Left renal pelvis (tissue), 4 donors: Measurements from ENCODE around the gene COG3. TPM values are rescaled to one million over a fixed set of nuclear protein-coding genes. Genes with fewer than 3 reads are reported as not detected.

Source experiments
- DNase-seq, 4 donors: peaks; one replicate each; pipeline ENCODE4 v3.0.0-alpha.2; 2013; ENCODE audit warnings: low read depth in 4 of 4, low spot score in 3 of 4
- polyA plus RNA-seq, 4 donors: library from polyadenylated mRNA; unstranded; fragments of 120-200 nt; gene quantifications; one replicate each; pipeline ENCODE4 v1.2.1, GENCODE V29; 2013; ENCODE audit not compliant: insufficient read length in 4 of 4

Gene COG3
- polyA plus RNA-seq, 4 donors, result 30.5 to 32.9 (median 30.9) TPM

- no peak for DNase-seq
Measured at GRCh38 chr13:45542878-45543277, 78.1 kb downstream of the COG3 start.

GRCh38 chr13:45544520-45544919 is 79.8 kb downstream of the COG3 start:
- DNase-seq, result no peak

DNA sequence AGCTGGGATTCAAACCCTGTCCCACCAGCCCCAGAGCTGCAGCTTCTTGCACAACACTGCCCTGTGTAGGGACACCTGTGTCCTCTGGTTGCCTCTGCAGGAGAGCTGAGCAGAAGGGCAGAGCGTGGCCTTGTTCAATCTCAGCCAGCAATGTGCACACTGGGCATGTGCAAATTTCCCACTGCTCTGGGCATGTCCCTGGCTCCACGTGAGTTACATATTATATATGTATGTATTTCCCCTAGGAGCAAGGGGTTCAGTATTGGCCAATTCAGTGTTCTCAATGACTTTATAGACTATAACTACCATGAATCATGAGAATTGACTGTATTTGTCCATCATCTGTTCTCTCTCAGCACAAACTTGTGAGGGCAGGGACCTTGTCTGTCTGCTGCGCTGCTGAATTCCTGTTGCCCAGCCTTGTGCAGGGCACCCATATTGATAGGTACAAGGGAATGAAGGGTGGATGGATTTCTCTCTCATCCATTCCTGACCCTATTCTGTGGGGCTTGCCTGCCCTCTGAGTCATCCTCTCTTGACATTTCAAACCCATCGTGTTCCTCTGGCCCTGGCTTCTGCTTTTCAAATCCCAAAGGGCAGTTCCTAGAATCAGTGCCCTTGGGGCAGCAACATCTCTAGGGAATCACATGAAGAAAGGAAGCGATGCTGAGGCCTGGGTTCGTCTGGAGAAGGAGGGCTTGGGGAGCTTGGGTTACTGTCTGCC is 81.1 kb downstream of the COG3 start:
- no peak for DNase-seq

GRCh38 chr13:45546410-45546765 is 81.6 kb downstream of the COG3 start:
- DNase-seq, result no peak

DNA sequence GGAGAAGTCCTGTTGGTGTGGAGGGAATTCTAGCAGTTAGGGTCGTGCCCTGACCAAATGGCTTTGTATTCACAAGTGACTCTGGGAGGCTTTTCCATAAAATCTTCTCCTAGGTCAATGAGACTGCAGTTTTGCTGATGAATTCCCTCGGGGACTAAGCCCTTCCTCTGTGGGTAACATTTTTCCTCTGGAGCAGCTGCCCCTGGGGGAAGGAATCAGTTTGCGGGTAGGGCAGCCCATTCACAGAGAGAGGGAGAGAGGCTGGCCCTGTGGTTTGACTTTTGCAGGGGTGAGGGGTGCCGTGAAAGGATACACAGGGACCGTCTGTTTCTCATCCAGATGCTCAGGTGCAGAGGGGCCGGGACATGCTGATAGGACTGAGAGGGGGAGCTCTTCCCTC is 83.5 kb downstream of the COG3 start:
- no peak for DNase-seq

GRCh38 chr13:45554604-45555109 is 89.9 kb downstream of the COG3 start:
- DNase-seq, result no peak

GRCh38 chr13:45564133-45564776 is 99.5 kb downstream of the COG3 start:
- DNase-seq, result no peak

- DNase-seq, result no peak
Measured at GRCh38 chr13:45565331-45565730, 100.6 kb downstream of the COG3 start.

DNA sequence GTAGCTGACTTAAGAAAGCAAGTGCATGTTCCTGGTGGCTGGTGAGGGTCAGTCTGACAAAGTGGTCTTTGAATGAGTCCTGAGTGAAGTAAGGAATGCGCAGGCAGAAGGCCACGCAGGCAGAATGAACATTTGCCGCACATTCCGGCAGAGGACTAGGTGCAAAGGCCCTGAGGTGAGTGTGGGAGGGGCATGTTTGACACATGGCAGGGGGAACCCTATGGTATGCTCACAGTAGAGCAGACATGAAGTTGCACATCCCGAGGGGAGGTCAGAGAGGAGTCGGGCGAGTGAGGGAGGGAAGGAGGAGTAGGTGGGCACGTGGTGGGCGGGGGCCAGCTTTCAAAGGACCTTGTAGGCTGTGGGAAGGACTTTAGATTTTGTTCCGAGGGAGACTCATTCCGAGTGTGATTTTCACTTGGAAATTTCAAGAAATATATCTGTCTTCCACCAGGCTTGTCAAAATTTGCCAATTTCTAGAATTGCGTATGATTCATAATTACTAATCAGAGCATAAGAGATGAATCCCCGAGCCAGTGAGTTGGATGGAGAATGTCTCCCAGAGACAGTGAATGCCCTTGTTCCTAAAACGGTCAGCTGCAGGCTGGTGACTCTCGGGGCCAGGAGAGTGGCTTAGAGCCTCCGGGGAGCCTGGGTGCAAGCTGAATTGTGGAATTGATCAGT is 110.5 kb downstream of the COG3 start:
- DNase-seq, result no peak

DNA sequence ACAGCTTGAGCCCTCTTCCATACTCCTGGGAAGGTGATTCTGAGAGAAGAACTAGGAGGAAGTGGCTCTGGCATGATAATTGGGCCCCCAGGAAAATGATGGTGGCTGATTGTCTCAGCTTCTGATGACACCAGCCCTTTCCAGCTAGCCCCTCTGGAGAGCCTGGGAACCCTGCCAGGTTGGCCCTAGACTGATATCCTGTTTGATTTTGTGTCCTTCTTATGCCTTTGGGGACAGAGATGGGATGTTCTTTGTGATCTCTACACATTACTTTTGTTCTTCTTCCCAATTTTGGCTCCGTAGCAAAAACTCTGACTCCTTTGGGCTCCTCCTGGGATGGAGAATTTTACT is 111.1 kb downstream of the COG3 start:
- no peak for DNase-seq

DNA sequence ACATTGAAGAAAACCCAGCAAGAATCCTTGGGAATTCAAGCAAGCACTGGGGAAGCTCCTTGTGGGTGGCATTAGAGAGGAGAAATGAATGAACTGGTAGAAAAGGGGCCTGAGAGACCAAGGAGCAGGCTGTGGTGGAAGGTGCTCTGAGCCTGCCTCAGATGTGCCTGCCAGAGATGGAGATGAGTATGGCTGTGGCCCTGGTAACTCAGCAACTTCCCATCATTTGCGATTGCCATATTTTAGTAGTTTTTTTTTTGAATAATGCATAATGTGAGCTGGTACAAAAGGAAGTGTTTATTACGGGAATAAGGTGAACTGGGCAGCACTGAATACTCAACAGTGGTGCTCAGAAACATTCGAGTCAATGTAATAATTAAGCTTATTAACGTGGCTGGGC is 111.7 kb downstream of the COG3 start:
- DNase-seq, result no peak

GRCh38 chr13:45582408-45583076 is 117.8 kb downstream of the COG3 start:
- no peak for DNase-seq

DNA sequence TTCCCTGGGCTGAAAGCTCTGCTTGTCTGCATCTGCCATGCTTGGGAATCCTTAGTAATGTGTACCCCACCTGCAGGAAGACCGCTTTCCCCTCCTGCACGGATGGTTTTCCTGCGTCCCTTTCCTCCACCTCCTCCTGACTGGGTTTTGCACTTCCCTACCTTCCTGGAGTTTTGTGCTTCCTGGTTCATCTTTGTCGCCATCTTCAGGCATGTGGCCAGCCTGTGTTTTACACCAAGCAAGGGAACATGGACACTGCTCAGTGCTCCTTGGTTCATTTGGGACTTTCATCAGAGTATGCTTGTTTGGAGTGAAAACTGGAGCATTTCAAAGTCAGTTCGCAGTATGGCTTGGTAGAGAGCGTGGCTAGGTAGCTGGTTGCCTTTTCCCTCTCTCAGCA is 120.1 kb downstream of the COG3 start:
- no peak for DNase-seq

Other genes starting within 250 kb of the COG3 start
- 1,000 to 10,000 TPM; 6,105 to 7,239 (median 6,814) TPM for gene TPT1, start 123.8 kb upstream of the COG3 start, polyA plus RNA-seq
- 10 to 100 TPM; 13.2 to 29.3 (median 26.6) TPM for gene SLC25A30, start 46.6 kb upstream of the COG3 start, polyA plus RNA-seq
- 1 to 10 TPM; 1.1 to 3.0 (median 1.9) TPM for gene ERICH6B, start 150.8 kb downstream of the COG3 start, polyA plus RNA-seq
- 1 to 10 TPM in 1 of 4 donors, under 1 TPM in 2, not detected in 1; 0.39 to 1.1 (median 0.46) TPM for gene CBY2, start 237.4 kb downstream of the COG3 start, polyA plus RNA-seq